ENCODE data around the gene LUZP4. TPM values are rescaled to one million over a fixed set of nuclear protein-coding genes. Genes with fewer than 3 reads are reported as not detected.
"Not testable (repeated sequence)": the region's sequence is repeated elsewhere in the genome, so short reads cannot be mapped to it uniquely, and the experiment has no call there.

The LUZP4 gene
- total RNA-seq, 1 experiment from 2014 or later: not detected

DNA sequence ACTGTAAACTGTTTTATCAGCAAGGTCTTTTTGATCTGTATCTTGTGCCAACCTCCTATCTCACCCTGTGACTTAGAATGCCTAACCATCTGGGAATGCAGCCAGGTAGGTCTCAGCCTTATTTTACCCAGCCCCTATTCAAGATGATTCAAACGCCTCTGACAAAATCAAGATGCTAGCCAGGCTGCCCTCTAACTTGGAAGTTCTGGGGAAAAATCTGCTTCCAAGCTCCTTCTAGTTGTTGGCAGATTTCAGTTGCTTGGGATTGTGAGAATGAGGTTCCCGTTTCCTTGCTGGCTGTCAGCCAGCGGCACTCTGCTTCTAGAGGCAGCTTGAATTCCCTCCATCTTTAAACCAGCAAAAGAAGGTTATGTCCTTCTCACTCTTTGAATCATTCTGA, 34.7 kb downstream of the LUZP4 start:
- Histone ChIP-seq H3K27me3 (ENCODE audit: insufficient read depth, low read length) (no peaks in the 10 kb centered on the region), H3K27ac (ENCODE audit: low read depth, low read length) (no peak overlapping the region), H3K79me2 (ENCODE audit: insufficient read depth, low read length) (no peaks in the 10 kb centered on the region), H3K4me1 (ENCODE audit: control insufficient read depth in 1 of 2, insufficient read depth in 2 of 2, low read length in 2 of 2) (no peaks in the 10 kb centered on the region), H3K9me2 (ENCODE audit: insufficient read depth) (no peaks in the 10 kb centered on the region), H3K4me3 (replicated peaks in 1 of 2; ENCODE audit: low read depth in 1 of 2, low read length in 2 of 2) (no peak overlapping the region), H3K9me3 (ENCODE audit: control insufficient read depth in 1 of 2, insufficient read depth in 1 of 2, low read depth in 1 of 2, low read length in 2 of 2) (no peaks in the 10 kb centered on the region), H3K4me2 (ENCODE audit: low read length) (no peak overlapping the region), H2AFZ (ENCODE audit: low read depth, low read length, poor library complexity, severe bottlenecking) (no peak overlapping the region), H3K9ac (ENCODE audit: low read length) (no peak overlapping the region), H4K20me1 (ENCODE audit: insufficient read depth) (no peaks in the 10 kb centered on the region), H3K36me3 (ENCODE audit: control insufficient read depth in 1 of 2, insufficient read depth in 2 of 2, low read length in 2 of 2) (no peaks in the 10 kb centered on the region)
- DNase-seq (ENCODE audit: low read depth, low spot score): no peak
- TF ChIP-seq CEBPB (IDR thresholded peaks at IDR 0.05; ENCODE audit: low read depth) (no peak), POLR2AphosphoS5 (IDR thresholded peaks at IDR 0.05; ENCODE audit: low read depth, low read length) (no peak), ZNF274 (IDR thresholded peaks at IDR 0.05; ENCODE audit: low read depth, low read length) (no peak), JUND (IDR thresholded peaks at IDR 0.05) (no peak), SIN3A (IDR thresholded peaks at IDR 0.05; ENCODE audit: low read depth) (no peak), POLR2A (IDR thresholded peaks at IDR 0.05; ENCODE audit: borderline replicate concordance, extremely low read depth, insufficient read depth, insufficient read length) (no peak), FOSL1 (IDR thresholded peaks at IDR 0.05; ENCODE audit: low read depth) (no peak), ATF3 (IDR thresholded peaks at IDR 0.05) (no peak)
- TF ChIP-seq, protein P1, sequence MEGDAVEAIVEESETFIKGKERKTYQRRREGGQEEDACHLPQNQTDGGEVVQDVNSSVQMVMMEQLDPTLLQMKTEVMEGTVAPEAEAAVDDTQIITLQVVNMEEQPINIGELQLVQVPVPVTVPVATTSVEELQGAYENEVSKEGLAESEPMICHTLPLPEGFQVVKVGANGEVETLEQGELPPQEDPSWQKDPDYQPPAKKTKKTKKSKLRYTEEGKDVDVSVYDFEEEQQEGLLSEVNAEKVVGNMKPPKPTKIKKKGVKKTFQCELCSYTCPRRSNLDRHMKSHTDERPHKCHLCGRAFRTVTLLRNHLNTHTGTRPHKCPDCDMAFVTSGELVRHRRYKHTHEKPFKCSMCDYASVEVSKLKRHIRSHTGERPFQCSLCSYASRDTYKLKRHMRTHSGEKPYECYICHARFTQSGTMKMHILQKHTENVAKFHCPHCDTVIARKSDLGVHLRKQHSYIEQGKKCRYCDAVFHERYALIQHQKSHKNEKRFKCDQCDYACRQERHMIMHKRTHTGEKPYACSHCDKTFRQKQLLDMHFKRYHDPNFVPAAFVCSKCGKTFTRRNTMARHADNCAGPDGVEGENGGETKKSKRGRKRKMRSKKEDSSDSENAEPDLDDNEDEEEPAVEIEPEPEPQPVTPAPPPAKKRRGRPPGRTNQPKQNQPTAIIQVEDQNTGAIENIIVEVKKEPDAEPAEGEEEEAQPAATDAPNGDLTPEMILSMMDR (IDR thresholded peaks at IDR 0.05 in 2 of 3, conservative IDR thresholded peaks at IDR 0.05 in 1 of 3; ENCODE audit: borderline replicate concordance in 1 of 3, insufficient read depth in 1 of 3, low read depth in 2 of 3, low read length in 2 of 3): no peak
- intact Hi-C loops (cut with micrococcal nuclease): no loop called here
- no peak for ATAC-seq
- BruUV-seq (replicated peaks): no TSS peak
- ChIA-PET RAD21 (ENCODE audit: low non-redundant PET in 1 of 2, low total read pairs in 2 of 2, uncharacterized antibody in 2 of 2, unreplicated experiment in 2 of 2) (no interaction called here), POLR2A (no interaction called here), CTCF (no interaction called here)

DNA sequence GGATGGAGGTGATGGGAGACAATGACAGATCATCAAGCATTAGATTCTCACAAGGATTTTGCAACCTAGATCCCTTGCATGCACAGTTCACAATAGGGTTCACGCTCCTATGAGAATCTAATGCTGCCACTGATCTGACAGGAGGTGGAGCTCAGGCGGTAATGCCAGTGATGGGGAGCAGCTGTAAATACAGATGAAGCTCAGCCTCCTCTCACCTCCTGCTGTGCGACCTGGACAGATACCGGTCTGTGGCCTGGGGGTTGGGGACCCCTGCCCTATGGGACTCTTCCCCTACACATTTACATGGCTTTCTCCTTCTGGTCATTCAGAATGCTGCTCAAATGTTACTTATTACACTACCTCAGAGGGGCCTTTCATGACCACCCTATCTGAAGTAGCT, 39.8 kb downstream of the LUZP4 start:
- H3K9ac ChIP-seq (ENCODE audit: low read length); H3K36me3 ChIP-seq (ENCODE audit: control insufficient read depth in 1 of 2, insufficient read depth in 2 of 2, low read length in 2 of 2); POLR2A ChIA-PET; H3K27ac ChIP-seq (ENCODE audit: low read depth, low read length); H3K9me2 ChIP-seq (ENCODE audit: insufficient read depth); intact Hi-C loops (cut with micrococcal nuclease); H3K9me3 ChIP-seq (ENCODE audit: control insufficient read depth in 1 of 2, insufficient read depth in 1 of 2, low read depth in 1 of 2, low read length in 2 of 2); H2AFZ ChIP-seq (ENCODE audit: low read depth, low read length, poor library complexity, severe bottlenecking); H4K20me1 ChIP-seq (ENCODE audit: insufficient read depth); H3K4me2 ChIP-seq (ENCODE audit: low read length); RAD21 ChIA-PET (ENCODE audit: low non-redundant PET in 1 of 2, low total read pairs in 2 of 2, uncharacterized antibody in 2 of 2, unreplicated experiment in 2 of 2); ATAC-seq; BruUV-seq (replicated peaks); H3K4me3 ChIP-seq (replicated peaks in 1 of 2; ENCODE audit: low read depth in 1 of 2, low read length in 2 of 2); DNase-seq (ENCODE audit: low read depth, low spot score); H3K79me2 ChIP-seq (ENCODE audit: insufficient read depth, low read length); H3K27me3 ChIP-seq (ENCODE audit: insufficient read depth, low read length); H3K4me1 ChIP-seq (ENCODE audit: control insufficient read depth in 1 of 2, insufficient read depth in 2 of 2, low read length in 2 of 2): not testable (repeated sequence)
- CTCF ChIA-PET: interaction anchor here (1.9 kb wide), 1 partner anchor 313 kb away, joined by 13 read pairs; no protein-coding TSS in a partner anchor

All from HCT116 (cell line).